HFF-Myc (cell line): ENCODE data around the gene RHOT2.
"Not testable (repeated sequence)": the region's sequence is repeated elsewhere in the genome, so short reads cannot be mapped to it uniquely, and the experiment has no call there.

Source experiments
- DNase-seq: peaks from one replicate; pipeline ENCODE4 v3.0.0-alpha.2; 2011; ENCODE audit warnings: low read depth; ENCODE audit errors: extremely low read depth
- H3K4me3 ChIP-seq: replicated peaks from 2 replicates; pipeline ENCODE4 v1.5.1; 2011; ENCODE audit warnings: low read depth, mild to moderate bottlenecking, control low read depth, low read length
- TF ChIP-seq, protein P1 (sequence below): IDR thresholded peaks from 2 replicates; pipeline ENCODE4 v1.5.1; 2012; ENCODE audit warnings: mild to moderate bottlenecking, low read depth, low read length, control low read depth; ENCODE audit errors: missing control alignments

The RHOT2 gene

DNA sequence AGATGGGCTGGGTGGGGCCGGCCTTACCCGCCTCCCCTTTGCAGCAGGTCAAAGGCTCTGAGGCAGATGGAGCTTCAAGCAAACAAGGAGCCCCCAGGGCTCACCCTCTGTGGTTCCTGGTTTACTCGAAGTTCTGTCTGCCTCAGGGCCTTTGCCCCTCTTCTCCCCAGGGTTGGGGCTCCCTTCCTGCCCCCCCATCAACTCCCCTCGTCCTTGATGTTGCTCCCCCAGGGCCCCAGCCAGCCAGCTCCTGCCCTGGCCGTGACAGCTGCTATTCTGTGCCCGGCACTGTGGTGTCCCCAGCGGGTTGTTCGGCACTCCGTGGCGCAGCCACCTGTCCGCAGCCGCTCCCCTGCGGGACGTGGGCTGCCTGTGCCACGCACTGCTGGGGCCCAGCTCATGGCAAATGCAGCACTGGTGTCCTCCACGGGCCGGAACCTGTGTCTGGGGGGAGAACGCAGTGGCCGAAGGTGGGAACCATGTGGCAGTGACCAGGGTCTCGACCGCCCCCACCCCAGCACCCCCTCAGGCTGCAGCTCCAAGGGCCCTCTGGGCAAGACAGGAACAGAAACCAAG lies 42.7 kb downstream of the RHOT2 start:
- DNase-seq = no peak
- no peak overlapping the region for H3K4me3 ChIP-seq
- TF ChIP-seq, protein P1, sequence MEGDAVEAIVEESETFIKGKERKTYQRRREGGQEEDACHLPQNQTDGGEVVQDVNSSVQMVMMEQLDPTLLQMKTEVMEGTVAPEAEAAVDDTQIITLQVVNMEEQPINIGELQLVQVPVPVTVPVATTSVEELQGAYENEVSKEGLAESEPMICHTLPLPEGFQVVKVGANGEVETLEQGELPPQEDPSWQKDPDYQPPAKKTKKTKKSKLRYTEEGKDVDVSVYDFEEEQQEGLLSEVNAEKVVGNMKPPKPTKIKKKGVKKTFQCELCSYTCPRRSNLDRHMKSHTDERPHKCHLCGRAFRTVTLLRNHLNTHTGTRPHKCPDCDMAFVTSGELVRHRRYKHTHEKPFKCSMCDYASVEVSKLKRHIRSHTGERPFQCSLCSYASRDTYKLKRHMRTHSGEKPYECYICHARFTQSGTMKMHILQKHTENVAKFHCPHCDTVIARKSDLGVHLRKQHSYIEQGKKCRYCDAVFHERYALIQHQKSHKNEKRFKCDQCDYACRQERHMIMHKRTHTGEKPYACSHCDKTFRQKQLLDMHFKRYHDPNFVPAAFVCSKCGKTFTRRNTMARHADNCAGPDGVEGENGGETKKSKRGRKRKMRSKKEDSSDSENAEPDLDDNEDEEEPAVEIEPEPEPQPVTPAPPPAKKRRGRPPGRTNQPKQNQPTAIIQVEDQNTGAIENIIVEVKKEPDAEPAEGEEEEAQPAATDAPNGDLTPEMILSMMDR = no peak

DNA sequence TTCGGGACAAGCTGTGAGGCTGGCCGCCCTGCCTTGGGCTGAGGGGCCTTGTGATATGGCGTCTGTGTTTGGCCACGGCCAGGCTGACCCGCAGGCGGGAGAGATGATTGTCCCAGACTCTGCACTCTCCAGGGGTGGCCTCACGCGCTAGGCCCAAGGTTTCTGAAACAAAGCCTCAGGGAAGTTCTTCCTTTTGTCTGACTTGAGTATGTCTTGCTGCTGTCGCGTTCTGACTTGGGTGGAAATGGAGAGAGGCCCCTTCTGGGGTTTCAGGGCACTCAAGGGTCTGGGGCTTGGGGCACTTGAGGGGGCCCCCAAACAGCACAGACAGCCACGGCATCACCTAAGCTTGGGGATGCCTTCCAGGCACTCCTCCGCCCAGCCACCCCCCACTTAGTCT lies 43.2 kb downstream of the RHOT2 start:
- no peak for DNase-seq
- TF ChIP-seq, protein P1 = no peak
- H3K4me3 ChIP-seq = no peak overlapping the region

DNA sequence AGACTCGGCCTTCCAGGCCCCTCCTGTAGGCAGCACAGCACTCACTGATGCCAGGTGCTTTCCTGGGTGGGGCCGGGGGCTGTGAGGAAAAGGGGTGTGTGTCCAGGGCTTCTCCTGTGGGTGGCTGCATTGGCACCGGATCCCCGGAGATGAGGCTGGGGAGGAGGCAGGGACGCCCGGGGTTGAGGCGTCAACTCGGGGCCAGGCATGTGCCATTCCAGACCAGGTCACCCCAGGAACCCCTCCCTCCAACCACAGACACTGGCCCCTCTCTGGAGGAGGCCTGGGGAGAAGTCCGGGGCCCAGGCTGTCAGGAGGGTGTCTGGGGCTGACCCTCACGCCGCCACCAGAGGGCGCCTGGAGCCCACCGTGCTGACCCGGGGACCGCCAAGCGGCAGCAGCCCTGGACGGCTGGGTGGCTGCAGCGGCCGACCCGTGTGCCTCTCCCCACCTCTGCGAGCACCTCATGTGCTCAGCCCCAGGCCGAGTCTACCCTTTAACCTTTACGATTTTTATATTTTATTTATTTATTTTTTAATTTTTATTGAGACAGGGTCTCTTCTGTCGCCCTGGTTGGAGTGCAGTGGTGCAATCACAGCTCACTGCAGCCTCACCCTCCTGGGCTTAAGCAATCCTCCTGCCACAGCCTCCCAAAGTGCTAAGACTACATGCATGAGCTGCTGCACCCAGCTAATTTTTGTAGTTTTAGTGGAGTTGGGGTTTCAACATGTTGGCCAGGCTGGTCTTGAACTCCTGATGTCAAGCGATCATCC lies 43.8 kb downstream of the RHOT2 start:
- H3K4me3 ChIP-seq = no peak overlapping the region
- DNase-seq = no peak
- TF ChIP-seq, protein P1 = peak; percentile 91

- not testable (repeated sequence) for DNase-seq, H3K4me3 ChIP-seq
- TF ChIP-seq, protein P1 = peak; percentile 56
Measured at GRCh38 chr16:712740-713250, 44.9 kb downstream of the RHOT2 start.

DNA sequence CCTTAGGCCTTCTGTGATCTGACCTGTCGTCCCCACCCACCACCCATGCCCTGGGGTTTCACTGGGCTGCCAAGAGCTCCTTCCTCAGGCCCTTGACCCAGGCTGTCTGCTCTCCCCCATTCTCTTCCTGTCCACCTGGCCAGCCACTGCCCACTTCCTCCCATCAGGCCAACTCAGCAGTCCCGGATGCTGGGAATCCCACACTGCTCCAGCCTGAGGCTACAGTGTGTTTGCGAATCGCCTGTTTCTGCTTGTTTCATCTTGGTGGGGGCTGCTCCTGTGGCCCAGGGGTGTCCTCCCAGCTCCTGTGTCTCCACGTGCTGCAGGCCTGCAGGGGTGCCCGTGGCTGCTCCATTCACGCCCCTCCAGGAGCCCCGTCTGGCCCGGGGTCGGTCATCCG lies 46.1 kb downstream of the RHOT2 start:
- TF ChIP-seq, protein P1 = no peak
- no peak for DNase-seq
- no peak overlapping the region for H3K4me3 ChIP-seq

- DNase-seq = no peak
- H3K4me3 ChIP-seq = peak within 1 kb of the TSS; percentile 56
- TF ChIP-seq, protein P1 = no peak
Measured at GRCh38 chr16:714558-715476, 46.9 kb downstream of the RHOT2 start, which contains the start of gene METRN. Gene METRN (plus strand): TSS chr16:715118. CDS start chr16:715290, 172 bp downstream.
